K562 (cell line): Measurements from ENCODE around the gene CTNNA3. TPM values are rescaled to one million over a fixed set of nuclear protein-coding genes. Genes with fewer than 3 reads are reported as not detected.

Experiments
- ATAC-seq: fragments of 200-7000 bp; cut with Tn5 transposase; 3 replicates; pipeline ENCODE4 v1.9.1; 2020; ENCODE audit warnings: moderate library complexity
- BruUV-seq: library from RNA; stranded (reverse); fragments of 400-500 nt; replicated peaks from 2 replicates; lab custom pipeline; 2021; lab: Mats Ljungman, UMichigan
- CTCF ChIA-PET: fragments of 300-600 bp; formaldehyde crosslinking; extraction: SDS; loops from one replicate; lab custom pipeline; 2021; ENCODE audit warnings: low intra/inter-chr PET ratio; lab: Yijun Ruan, JAX
- POLR2A ChIA-PET: fragments of 300-600, 350-650 bp; sonication (Branson Sonifier 250); formaldehyde crosslinking; extraction: SDS; loops from one replicate; lab custom pipeline; 2021; ENCODE audit warnings: antibody characterized with exemption, inconsistent platforms; lab: Yijun Ruan, JAX
- DNase-seq, 4 experiments: peaks; one replicate each; pipeline versions ENCODE4 v3.0.0 to v3.0.0-alpha.2; 2011 to 2018; ENCODE audit warnings: low spot score in 3 of 4, mixed read lengths in 3 of 4; ENCODE audit errors: extremely low read depth in 1 of 4
- FAIRE-seq: peaks from 2 replicates; lab custom pipeline; 2011; peaks lifted over from hg19 to GRCh38; lab: Jason Lieb, UNC
- H2AFZ ChIP-seq: 2 replicates; pipeline ENCODE4 v1.6.0; 2011; ENCODE audit warnings: low read depth, low read length, control low read depth, inconsistent platforms
- H3K27ac ChIP-seq: fragments of 200-600 bp; 3 replicates; pipeline ENCODE4 v1.8.0; 2011; ENCODE audit warnings: low read depth, mild to moderate bottlenecking, control low read depth, inconsistent platforms, low read length, moderate library complexity, mixed read lengths; ENCODE audit errors: extremely low read depth
- H3K27me3 ChIP-seq, 2 experiments: fragments of 300-600 bp in 1 of 2; 2 replicates in 1 of 2; 3 replicates in 1 of 2; pipeline versions ENCODE4 v1.6.0 to v1.8.0; 2011; ENCODE audit warnings: inconsistent platforms in 2 of 2, low read length in 2 of 2, mild to moderate bottlenecking in 1 of 2, mixed read lengths in 1 of 2, moderate library complexity in 1 of 2; ENCODE audit not compliant: control insufficient read depth in 2 of 2, insufficient read depth in 2 of 2
- H3K36me3 ChIP-seq: fragments of 300-600 bp; 3 replicates; pipeline ENCODE4 v1.8.0; 2011; ENCODE audit warnings: mild to moderate bottlenecking, low read length, inconsistent platforms; ENCODE audit not compliant: control insufficient read depth, insufficient read depth
- H3K4me1 ChIP-seq, 2 experiments: fragments of 200-600 bp in 1 of 2; replicated peaks in 1 of 2; 2 replicates in 1 of 2; 3 replicates in 1 of 2; pipeline versions ENCODE4 v1.5.1 to v1.8.0; 2011; ENCODE audit warnings: inconsistent platforms in 2 of 2, low read length in 2 of 2, mild to moderate bottlenecking in 1 of 2, mixed read lengths in 1 of 2, moderate library complexity in 1 of 2; ENCODE audit not compliant: control insufficient read depth in 2 of 2, insufficient read depth in 2 of 2
- H3K4me2 ChIP-seq: 2 replicates; pipeline ENCODE4 v1.6.1; 2011; ENCODE audit warnings: low read length, control low read depth, inconsistent platforms, mixed read lengths; ENCODE audit not compliant: insufficient read depth
- H3K4me3 ChIP-seq: fragments of 200-600 bp; sonication (generic), shearing (Covaris generic); 2 replicates; pipeline ENCODE4 v1.5.1; 2016; ENCODE audit warnings: control low read depth, inconsistent platforms
- H3K79me2 ChIP-seq: fragments of 200-600 bp; 3 replicates; pipeline ENCODE4 v1.8.0; 2011; ENCODE audit warnings: low read length, inconsistent platforms; ENCODE audit not compliant: control insufficient read depth, insufficient read depth
- H3K9ac ChIP-seq, 2 experiments: 2 replicates each; pipeline versions ENCODE4 v1.6.0 to v1.6.1; 2011; ENCODE audit warnings: low read depth in 2 of 2, low read length in 2 of 2, control low read depth in 1 of 2, inconsistent platforms in 1 of 2, mild to moderate bottlenecking in 1 of 2, mixed read lengths in 1 of 2; ENCODE audit not compliant: insufficient read depth in 1 of 2
- H3K9me1 ChIP-seq: one replicate; pipeline ENCODE4 v1.6.0; 2011; ENCODE audit warnings: inconsistent platforms, mild to moderate bottlenecking, low read length, moderate library complexity; ENCODE audit not compliant: control insufficient read depth, insufficient read depth
- H3K9me3 ChIP-seq: replicated peaks from 2 replicates; pipeline ENCODE4 v1.5.1; 2011; ENCODE audit warnings: low read depth, low read length, inconsistent platforms; ENCODE audit not compliant: control insufficient read depth, insufficient read depth
- H4K20me1 ChIP-seq: replicated peaks from 2 replicates; pipeline ENCODE4 v1.6.1; 2011; ENCODE audit warnings: low read length, inconsistent platforms, mixed read lengths; ENCODE audit not compliant: control insufficient read depth, insufficient read depth
- ATF4 ChIP-seq: fragments of 450-650 bp; formaldehyde crosslinking; IDR thresholded peaks from 2 replicates; pipeline ENCODE4 v1.4.0; 2022; ENCODE audit warnings: mild to moderate bottlenecking, moderate library complexity
- CLOCK ChIP-seq: fragments of 250-450 bp; sonication (Bioruptor Pico); IDR thresholded peaks from 2 replicates; pipeline ENCODE4 v1.4.0; 2020; ENCODE audit warnings: mild to moderate bottlenecking, moderate library complexity, borderline replicate concordance
- E2F1 ChIP-seq: sonication (generic); formaldehyde crosslinking; IDR thresholded peaks from 2 replicates; pipeline ENCODE4 v1.8.1; 2023; ENCODE audit warnings: mild to moderate bottlenecking, missing genetic modification reagents, moderate library complexity
- ELF2 ChIP-seq: fragments of 250-450 bp; sonication (Bioruptor Pico); IDR thresholded peaks from 2 replicates; pipeline ENCODE4 v1.5.0; 2021; ENCODE audit warnings: mild to moderate bottlenecking
- HLTF ChIP-seq: fragments of 450-650 bp; IDR thresholded peaks from 2 replicates; pipeline ENCODE4 v1.6.1; 2016
- NELFE ChIP-seq: IDR thresholded peaks from 2 replicates; pipeline ENCODE4 v1.6.1; 2011; ENCODE audit warnings: mild to moderate bottlenecking; ENCODE audit not compliant: insufficient read depth, insufficient read length
- SNRNP70 ChIP-seq: fragments of 200-400 bp; formaldehyde crosslinking; optimal IDR thresholded peaks from 2 replicates; pipeline ENCODE3; 2017; ENCODE audit warnings: low read depth, low read length
- SRSF9 ChIP-seq: fragments of 200-400 bp; formaldehyde crosslinking; IDR thresholded peaks from 2 replicates; pipeline ENCODE4 v1.6.1; 2017; ENCODE audit warnings: low read depth, low read length, borderline replicate concordance
- ZNF253 ChIP-seq: fragments of 250-450 bp; sonication (Bioruptor Pico); conservative IDR thresholded peaks from 2 replicates; pipeline ENCODE4 v1.6.1; 2021; ENCODE audit warnings: mild to moderate bottlenecking
- WGBS: fragments of 100-300 bp; shearing (Covaris generic); methylation state at CpG from one replicate; pipeline ENCODE4 v1.1.6; 2016; ENCODE audit warnings: low coverage, mixed read lengths; ENCODE audit not compliant: insufficient coverage; ENCODE audit errors: missing lambda C conversion rate; 5-methylcytosine and 5-hydroxymethylcytosine counted together
- in situ Hi-C: fragments of 300-500 bp; cut with MboI; formaldehyde crosslinking; loops from 4 replicates; pipeline ENCODE4 v1.15.0; 2018; ENCODE audit warnings: inconsistent platforms, mixed read lengths
- intact Hi-C: fragments of 100-400 bp; cut with micrococcal nuclease; formaldehyde crosslinking; loops from 2 replicates; pipeline ENCODE4 v1.14.2; 2022
- polyA plus RNA-seq, 8 experiments: library from polyadenylated mRNA; depleted of rRNA in 4 of 8; stranded (reverse) in 5 of 8; unstranded in 3 of 8; fragments of >200 nt; fragmentation: Nextera tagmentation in 2 of 8; fragmentation: Illumina TruSeq in 1 of 8; extraction: Ambion mirVana in 2 of 8; extraction: Trizol in 1 of 8; gene quantifications; 2 replicates each; pipeline versions ENCODE4 v1.2.1 to v1.2.3, GENCODE V29; 2011 to 2014; ENCODE audit warnings: inconsistent platforms in 1 of 8, missing spikeins in 1 of 8
- total RNA-seq, 7 experiments: library from RNA; depleted of rRNA in 6 of 7; stranded (reverse); fragments of >200 nt in 6 of 7; fragmentation: Illumina TruSeq in 2 of 7; extraction: Trizol in 2 of 7; gene quantifications; 2 replicates each; pipeline versions ENCODE4 v1.2.1 to v1.2.3, GENCODE V29; 2011 to 2021; ENCODE audit warnings: low replicate concordance in 1 of 7

Gene CTNNA3
- total and polyA plus RNA-seq, 9 of the 15 experiments (the other 6 are each of a cell fraction or from before 2014, with no cell fraction given) = 0.04 TPM; not detected in 8

- no peak for TF ChIP-seq ELF2 (CRISPR knock-in tag)
- no peak for TF ChIP-seq E2F1 (CRISPR knock-in tag)
- TF ChIP-seq NELFE = no peak
- TF ChIP-seq ATF4 = no peak
- TF ChIP-seq SRSF9 = no peak
- TF ChIP-seq SNRNP70 = no peak
Observed at GRCh38 chr10:67618116-67618515, 77.9 kb downstream of the CTNNA3 start (continued).

GRCh38 chr10:67612577-67613537 lies 83.1 kb downstream of the CTNNA3 start:
- intact Hi-C loops = no loop called here
- Histone ChIP-seq H3K4me2 (no peak overlapping the region), H4K20me1 (no peaks in the 10 kb centered on the region), H3K79me2 (no peaks in the 10 kb centered on the region), H3K9me3 (no peaks in the 10 kb centered on the region; the same call in 1 of the 2 replicates), H2AFZ (no peak overlapping the region), H3K27ac (no peak overlapping the region), H3K4me3 (no peak overlapping the region), H3K27me3 (no peaks in the 10 kb centered on the region), H3K36me3 (no peaks in the 10 kb centered on the region), H3K9me1 (no peaks in the 10 kb centered on the region), H3K9ac (no peak overlapping the region), H3K4me1 (no peaks in the 10 kb centered on the region)
- POLR2A ChIA-PET = no interaction called here
- DNase-seq (no peak), ATAC-seq (no peak), FAIRE-seq (no peak)
- WGBS = 1% methylated on average over 10 of the region's 10 CpGs
- BruUV-seq = no TSS peak
- CTCF ChIA-PET = no interaction called here
- no peak for TF ChIP-seq HLTF
- TF ChIP-seq CLOCK = no peak
- no peak for TF ChIP-seq ZNF253
- in situ Hi-C loops = no loop called here
